ENCODE data around the gene LNP1.

DNA sequence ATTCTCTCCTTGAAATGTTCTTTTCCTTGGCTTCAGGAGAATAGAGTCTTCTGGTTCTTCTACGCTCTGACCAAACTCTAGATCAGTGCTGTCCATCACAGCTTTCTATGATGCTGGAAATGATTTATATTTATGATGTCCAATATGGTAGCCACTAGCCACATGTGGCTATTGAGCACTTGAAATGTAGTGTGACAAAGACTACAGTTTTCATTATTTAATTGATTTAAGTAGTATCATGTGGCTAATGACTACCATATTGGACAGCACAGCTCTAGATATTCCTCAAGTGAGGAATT lies 2.9 kb downstream of the LNP1 start:
- TF ChIP-seq, protein P1, sequence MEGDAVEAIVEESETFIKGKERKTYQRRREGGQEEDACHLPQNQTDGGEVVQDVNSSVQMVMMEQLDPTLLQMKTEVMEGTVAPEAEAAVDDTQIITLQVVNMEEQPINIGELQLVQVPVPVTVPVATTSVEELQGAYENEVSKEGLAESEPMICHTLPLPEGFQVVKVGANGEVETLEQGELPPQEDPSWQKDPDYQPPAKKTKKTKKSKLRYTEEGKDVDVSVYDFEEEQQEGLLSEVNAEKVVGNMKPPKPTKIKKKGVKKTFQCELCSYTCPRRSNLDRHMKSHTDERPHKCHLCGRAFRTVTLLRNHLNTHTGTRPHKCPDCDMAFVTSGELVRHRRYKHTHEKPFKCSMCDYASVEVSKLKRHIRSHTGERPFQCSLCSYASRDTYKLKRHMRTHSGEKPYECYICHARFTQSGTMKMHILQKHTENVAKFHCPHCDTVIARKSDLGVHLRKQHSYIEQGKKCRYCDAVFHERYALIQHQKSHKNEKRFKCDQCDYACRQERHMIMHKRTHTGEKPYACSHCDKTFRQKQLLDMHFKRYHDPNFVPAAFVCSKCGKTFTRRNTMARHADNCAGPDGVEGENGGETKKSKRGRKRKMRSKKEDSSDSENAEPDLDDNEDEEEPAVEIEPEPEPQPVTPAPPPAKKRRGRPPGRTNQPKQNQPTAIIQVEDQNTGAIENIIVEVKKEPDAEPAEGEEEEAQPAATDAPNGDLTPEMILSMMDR (IDR thresholded peaks at IDR 0.05): no peak
- TF ChIP-seq EZH2phosphoT487 (IDR thresholded peaks at IDR 0.05): no peak

Measured in neural progenitor cell (in vitro differentiated cells).